A549 (cell line): ENCODE results near the gene LMAN1.

Source experiments
- BCL3 ChIP-seq: fragments of >200 bp; sonication (Bioruptor Twin); formaldehyde crosslinking; IDR thresholded peaks from 3 replicates; pipeline ENCODE4 v1.6.1; 2016
- EP300 ChIP-seq, 2 experiments: fragments of >200 bp; sonication (Bioruptor Twin); formaldehyde crosslinking; IDR thresholded peaks; 2 replicates in 1 of 2; 3 replicates in 1 of 2; pipeline ENCODE4 v1.6.1; 2016 to 2017
- HOXB13 ChIP-seq: fragments of 250-450 bp; sonication (Bioruptor Pico); IDR thresholded peaks from 2 replicates; pipeline ENCODE4 v1.5.0; 2020; ENCODE audit warnings: low read depth, mild to moderate bottlenecking, moderate library complexity
- KDM1A ChIP-seq: fragments of 200-600 bp; sonication (generic); IDR thresholded peaks from 2 replicates; pipeline ENCODE4 v1.6.1; 2016; ENCODE audit warnings: low read depth, mild to moderate bottlenecking
- MAFK ChIP-seq: fragments of 450-650 bp; IDR thresholded peaks from 2 replicates; pipeline ENCODE4 v1.6.1; 2014; ENCODE audit not compliant: partially characterized antibody
- MAZ ChIP-seq: fragments of 150-350 bp; IDR thresholded peaks from 2 replicates; pipeline ENCODE4 v1.6.1; 2014; ENCODE audit warnings: antibody characterized with exemption, low read depth, low read length, borderline replicate concordance
- POLR2A ChIP-seq: IDR thresholded peaks from 2 replicates; pipeline ENCODE4 v1.6.1; 2012; ENCODE audit warnings: mild to moderate bottlenecking, low read length
- RCOR1 ChIP-seq: fragments of 150-350 bp; IDR thresholded peaks from 2 replicates; pipeline ENCODE4 v1.6.1; 2014; ENCODE audit warnings: antibody characterized with exemption, low read length, low read depth
- REST ChIP-seq: fragments of 200-600 bp; sonication (generic); IDR thresholded peaks from 2 replicates; pipeline ENCODE4 v1.6.1; 2016; ENCODE audit warnings: antibody characterized with exemption, mild to moderate bottlenecking, moderate library complexity
- RFX5 ChIP-seq: fragments of 450-650 bp; IDR thresholded peaks from 2 replicates; pipeline ENCODE4 v1.7.1; 2014; ENCODE audit warnings: antibody characterized with exemption, mild to moderate bottlenecking, moderate library complexity
- TF ChIP-seq, protein P1 (sequence below): fragments of >200 bp; sonication (Bioruptor Twin); formaldehyde crosslinking; IDR thresholded peaks from 3 replicates; pipeline ENCODE4 v1.5.1; 2016
- TF ChIP-seq, protein P2 (sequence below): IDR thresholded peaks from 2 replicates; pipeline ENCODE4 v1.6.1; 2012

- TF ChIP-seq, protein P1, sequence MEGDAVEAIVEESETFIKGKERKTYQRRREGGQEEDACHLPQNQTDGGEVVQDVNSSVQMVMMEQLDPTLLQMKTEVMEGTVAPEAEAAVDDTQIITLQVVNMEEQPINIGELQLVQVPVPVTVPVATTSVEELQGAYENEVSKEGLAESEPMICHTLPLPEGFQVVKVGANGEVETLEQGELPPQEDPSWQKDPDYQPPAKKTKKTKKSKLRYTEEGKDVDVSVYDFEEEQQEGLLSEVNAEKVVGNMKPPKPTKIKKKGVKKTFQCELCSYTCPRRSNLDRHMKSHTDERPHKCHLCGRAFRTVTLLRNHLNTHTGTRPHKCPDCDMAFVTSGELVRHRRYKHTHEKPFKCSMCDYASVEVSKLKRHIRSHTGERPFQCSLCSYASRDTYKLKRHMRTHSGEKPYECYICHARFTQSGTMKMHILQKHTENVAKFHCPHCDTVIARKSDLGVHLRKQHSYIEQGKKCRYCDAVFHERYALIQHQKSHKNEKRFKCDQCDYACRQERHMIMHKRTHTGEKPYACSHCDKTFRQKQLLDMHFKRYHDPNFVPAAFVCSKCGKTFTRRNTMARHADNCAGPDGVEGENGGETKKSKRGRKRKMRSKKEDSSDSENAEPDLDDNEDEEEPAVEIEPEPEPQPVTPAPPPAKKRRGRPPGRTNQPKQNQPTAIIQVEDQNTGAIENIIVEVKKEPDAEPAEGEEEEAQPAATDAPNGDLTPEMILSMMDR, result no peak
- TF ChIP-seq HOXB13 (no peak), MAZ (no peak), BCL3 (no peak), EP300 (IDR thresholded peaks at IDR 0.05) (no peak), RFX5 (no peak), POLR2A (no peak), KDM1A (no peak), RCOR1 (no peak), REST (no peak), MAFK (no peak)
- TF ChIP-seq, protein P2, sequence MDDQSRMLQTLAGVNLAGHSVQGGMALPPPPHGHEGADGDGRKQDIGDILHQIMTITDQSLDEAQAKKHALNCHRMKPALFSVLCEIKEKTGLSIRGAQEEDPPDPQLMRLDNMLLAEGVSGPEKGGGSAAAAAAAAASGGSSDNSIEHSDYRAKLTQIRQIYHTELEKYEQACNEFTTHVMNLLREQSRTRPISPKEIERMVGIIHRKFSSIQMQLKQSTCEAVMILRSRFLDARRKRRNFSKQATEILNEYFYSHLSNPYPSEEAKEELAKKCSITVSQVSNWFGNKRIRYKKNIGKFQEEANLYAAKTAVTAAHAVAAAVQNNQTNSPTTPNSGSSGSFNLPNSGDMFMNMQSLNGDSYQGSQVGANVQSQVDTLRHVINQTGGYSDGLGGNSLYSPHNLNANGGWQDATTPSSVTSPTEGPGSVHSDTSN, result no peak
Measured at GRCh38 chr18:59303656-59304195, 55.3 kb downstream of the LMAN1 start.
